Activated T-cell treated with anti-CD3 and anti-CD28 coated beads, Interleukin-2, amount 50 U/mL, for 4 hours (primary cell): ENCODE data around the gene MGAT5. TPM values are rescaled to one million over a fixed set of nuclear protein-coding genes. Genes with fewer than 3 reads are reported as not detected.

Experiments
- ATAC-seq, 2 donors: fragments of 200-7000 bp; cut with Tn5 transposase; one replicate each; pipeline ENCODE4 v1.10.0; 2021
- DNase-seq: peaks from one replicate; pipeline ENCODE4 v3.0.0-alpha.2; 2020
- H3K27me3 Mint-ChIP-seq: one replicate; pipeline ENCODE4 v1.8.0; 2021; ENCODE audit warnings: low read depth, mixed read lengths
- H3K36me3 Mint-ChIP-seq: one replicate; pipeline ENCODE4 v1.8.0; 2022; ENCODE audit warnings: mixed read lengths; ENCODE audit not compliant: insufficient read depth
- H3K4me1 Mint-ChIP-seq: one replicate; pipeline ENCODE4 v1.8.0; 2021; ENCODE audit warnings: low read depth, mixed read lengths
- H3K4me3 Mint-ChIP-seq: one replicate; pipeline ENCODE4 v1.8.0; 2021; ENCODE audit warnings: mild to moderate bottlenecking, moderate library complexity, mixed read lengths
- H3K9me3 Mint-ChIP-seq: one replicate; pipeline ENCODE4 v1.8.0; 2021; ENCODE audit warnings: mixed read lengths
- total RNA-seq, 3 donors: library from RNA; stranded (reverse); gene quantifications; one replicate each; pipeline ENCODE4 v1.2.1, GENCODE V29; 2021

MGAT5 gene
- total RNA-seq, 3 donors from 2014 or later = 58.7 to 69.8 (median 68.4) TPM

- DNase-seq = no peak
- H3K4me3 Mint-ChIP-seq = no peak overlapping the region
- peaks cover 55% of the 10 kb centered on the region for H3K4me1 Mint-ChIP-seq
- H3K27me3 Mint-ChIP-seq = no peaks in the 10 kb centered on the region
- H3K36me3 Mint-ChIP-seq = peaks cover 20% of the 10 kb centered on the region
- H3K9me3 Mint-ChIP-seq = no peaks in the 10 kb centered on the region
- ATAC-seq = no peak
These were observed 153.4 kb downstream of the MGAT5 start for GRCh38 chr2:134407154-134407890.

GRCh38 chr2:134408386-134408785 is 154.5 kb downstream of the MGAT5 start:
- Mint-ChIP-seq H3K27me3 (no peaks in the 10 kb centered on the region), H3K4me1 (peaks cover 55% of the 10 kb centered on the region), H3K4me3 (no peak overlapping the region), H3K36me3 (peaks cover 17% of the 10 kb centered on the region), H3K9me3 (no peaks in the 10 kb centered on the region)
- no peak for DNase-seq
- no peak for ATAC-seq

- H3K4me1 Mint-ChIP-seq = peaks cover 55% of the 10 kb centered on the region
- H3K9me3 Mint-ChIP-seq = no peaks in the 10 kb centered on the region
- no peak for DNase-seq
- peaks cover 16% of the 10 kb centered on the region for H3K36me3 Mint-ChIP-seq
- no peaks in the 10 kb centered on the region for H3K27me3 Mint-ChIP-seq
- H3K4me3 Mint-ChIP-seq = no peak overlapping the region
- ATAC-seq = peak in 1 of 2 donors; percentile 33
These were observed 154.9 kb downstream of the MGAT5 start for GRCh38 chr2:134408791-134409190.

- H3K36me3 Mint-ChIP-seq = peaks cover 12% of the 10 kb centered on the region
- DNase-seq = no peak
- no peaks in the 10 kb centered on the region for H3K9me3 Mint-ChIP-seq
- no peak overlapping the region for H3K4me3 Mint-ChIP-seq
- no peaks in the 10 kb centered on the region for H3K27me3 Mint-ChIP-seq
- peaks cover 55% of the 10 kb centered on the region for H3K4me1 Mint-ChIP-seq
- no peak for ATAC-seq
These were observed 156.1 kb downstream of the MGAT5 start for GRCh38 chr2:134410006-134410405.

- Mint-ChIP-seq H3K9me3 (no peaks in the 10 kb centered on the region), H3K36me3 (peaks cover 14% of the 10 kb centered on the region), H3K4me3 (no peak overlapping the region), H3K4me1 (peaks cover 54% of the 10 kb centered on the region), H3K27me3 (no peaks in the 10 kb centered on the region)
- DNase-seq (no peak), ATAC-seq (no peak)
These were observed 157.0 kb downstream of the MGAT5 start for GRCh38 chr2:134410831-134411231.

GRCh38 chr2:134411279-134411827 is 157.5 kb downstream of the MGAT5 start:
- DNase-seq (no peak), ATAC-seq (peak; percentile 2 to 20)
- Mint-ChIP-seq H3K9me3 (no peaks in the 10 kb centered on the region), H3K36me3 (peaks cover 14% of the 10 kb centered on the region), H3K4me3 (no peak overlapping the region), H3K4me1 (peaks cover 54% of the 10 kb centered on the region), H3K27me3 (no peaks in the 10 kb centered on the region)

- ATAC-seq (peak; percentile 90 to 91), DNase-seq (peak; percentile 54)
- Mint-ChIP-seq H3K27me3 (no peaks in the 10 kb centered on the region), H3K4me3 (no peak overlapping the region), H3K4me1 (peaks cover 49% of the 10 kb centered on the region), H3K9me3 (no peaks in the 10 kb centered on the region), H3K36me3 (peaks cover 13% of the 10 kb centered on the region)
These were observed 158.2 kb downstream of the MGAT5 start for GRCh38 chr2:134411828-134412638.

- Mint-ChIP-seq H3K4me1 (peaks cover 45% of the 10 kb centered on the region), H3K36me3 (peaks cover 13% of the 10 kb centered on the region), H3K27me3 (no peaks in the 10 kb centered on the region), H3K9me3 (no peaks in the 10 kb centered on the region), H3K4me3 (no peak overlapping the region)
- DNase-seq = no peak
- ATAC-seq = no peak
These were observed 158.7 kb downstream of the MGAT5 start for GRCh38 chr2:134412639-134412999.

- H3K4me1 Mint-ChIP-seq = peaks cover 37% of the 10 kb centered on the region
- H3K36me3 Mint-ChIP-seq = peaks cover 20% of the 10 kb centered on the region
- H3K4me3 Mint-ChIP-seq = no peak overlapping the region
- no peak for ATAC-seq
- no peak for DNase-seq
- H3K27me3 Mint-ChIP-seq = no peaks in the 10 kb centered on the region
- no peaks in the 10 kb centered on the region for H3K9me3 Mint-ChIP-seq
These were observed 159.6 kb downstream of the MGAT5 start for GRCh38 chr2:134413430-134413829.

GRCh38 chr2:134413912-134414311 is 160.0 kb downstream of the MGAT5 start:
- no peaks in the 10 kb centered on the region for H3K27me3 Mint-ChIP-seq
- H3K4me3 Mint-ChIP-seq = no peak overlapping the region
- ATAC-seq = no peak
- H3K36me3 Mint-ChIP-seq = peaks cover 21% of the 10 kb centered on the region
- no peak for DNase-seq
- peaks cover 33% of the 10 kb centered on the region for H3K4me1 Mint-ChIP-seq
- H3K9me3 Mint-ChIP-seq = no peaks in the 10 kb centered on the region

- H3K27me3 Mint-ChIP-seq = no peaks in the 10 kb centered on the region
- ATAC-seq (no peak), DNase-seq (no peak)
- no peaks in the 10 kb centered on the region for H3K9me3 Mint-ChIP-seq
- H3K4me1 Mint-ChIP-seq = peaks cover 13% of the 10 kb centered on the region
- H3K4me3 Mint-ChIP-seq = no peak overlapping the region
- H3K36me3 Mint-ChIP-seq = peaks cover 21% of the 10 kb centered on the region
These were observed 162.1 kb downstream of the MGAT5 start for GRCh38 chr2:134416018-134416417.

GRCh38 chr2:134416637-134417036 is 162.8 kb downstream of the MGAT5 start:
- peaks cover 22% of the 10 kb centered on the region for H3K36me3 Mint-ChIP-seq

GRCh38 chr2:134417968-134418582 is 164.2 kb downstream of the MGAT5 start:
- ATAC-seq = no peak
- no peaks in the 10 kb centered on the region for H3K27me3 Mint-ChIP-seq

More at GRCh38 chr2:134416637-134417036, 162.8 kb downstream of the MGAT5 start:
- no peak for DNase-seq
- no peaks in the 10 kb centered on the region for H3K9me3 Mint-ChIP-seq
- H3K27me3 Mint-ChIP-seq = no peaks in the 10 kb centered on the region
- H3K4me3 Mint-ChIP-seq = no peak overlapping the region
- H3K4me1 Mint-ChIP-seq = peaks cover 7% of the 10 kb centered on the region
- no peak for ATAC-seq

GRCh38 chr2:134420259-134420658 is 166.4 kb downstream of the MGAT5 start:
- H3K27me3 Mint-ChIP-seq = no peaks in the 10 kb centered on the region
- H3K9me3 Mint-ChIP-seq = no peaks in the 10 kb centered on the region
- DNase-seq (no peak), ATAC-seq (no peak)
- no peak overlapping the region for H3K4me3 Mint-ChIP-seq
- H3K4me1 Mint-ChIP-seq = peaks cover 1% of the 10 kb centered on the region
- H3K36me3 Mint-ChIP-seq = peaks cover 40% of the 10 kb centered on the region

More at GRCh38 chr2:134417968-134418582, 164.2 kb downstream of the MGAT5 start:
- Mint-ChIP-seq H3K4me1 (peaks cover 1% of the 10 kb centered on the region), H3K4me3 (no peak overlapping the region), H3K36me3 (peaks cover 29% of the 10 kb centered on the region), H3K9me3 (no peaks in the 10 kb centered on the region)
- DNase-seq = no peak
